ENCODE data around the gene GP1BA.

The GP1BA gene

GRCh38 chr17:4938688-4939545 is 6.8 kb downstream of the GP1BA start:
- no peak for DNase-seq (ENCODE audit: low read depth)

GRCh38 chr17:4939546-4939795 is 7.4 kb downstream of the GP1BA start:
- DNase-seq (ENCODE audit: low read depth), result no peak

GRCh38 chr17:4939796-4940554 is 7.9 kb downstream of the GP1BA start, which contains the start of the genes RNF167 and SLC25A11:
Gene RNF167, plus strand, starts transcription at chr17:4940268. Its CDS starts 642 bp downstream, at chr17:4940910.
Gene SLC25A11, minus strand, starts transcription at chr17:4940046. Its CDS starts 136 bp downstream, at chr17:4939910.
- peak; percentile 100 for DNase-seq (ENCODE audit: low read depth)

- DNase-seq (ENCODE audit: low read depth), result no peak
Measured at GRCh38 chr17:4940555-4941318, 8.7 kb downstream of the GP1BA start.

- DNase-seq (ENCODE audit: low read depth), result no peak
Measured at GRCh38 chr17:4941319-4941610, 9.2 kb downstream of the GP1BA start.

GRCh38 chr17:4942760-4943508 is 10.9 kb downstream of the GP1BA start:
- no peak for DNase-seq (ENCODE audit: low read depth)

- no peak for DNase-seq (ENCODE audit: low read depth)
Measured at GRCh38 chr17:4944163-4944553, 12.1 kb downstream of the GP1BA start.

- DNase-seq (ENCODE audit: low read depth), result no peak
Measured at GRCh38 chr17:4944554-4945175, 12.6 kb downstream of the GP1BA start.

GRCh38 chr17:4945176-4945943 is 13.3 kb downstream of the GP1BA start:
- DNase-seq (ENCODE audit: low read depth), result peak; percentile 86

GRCh38 chr17:4945944-4946280 is 13.8 kb downstream of the GP1BA start:
- DNase-seq (ENCODE audit: low read depth), result no peak

- no peak for DNase-seq (ENCODE audit: low read depth)
Measured at GRCh38 chr17:4946312-4946976, 14.4 kb downstream of the GP1BA start.

- DNase-seq (ENCODE audit: low read depth), result no peak
Measured at GRCh38 chr17:4947010-4947410, 14.9 kb downstream of the GP1BA start.

GRCh38 chr17:4947411-4948165 is 15.5 kb downstream of the GP1BA start:
- no peak for DNase-seq (ENCODE audit: low read depth)

- DNase-seq (ENCODE audit: low read depth), result peak; percentile 86
Measured at GRCh38 chr17:4948166-4948930, 16.3 kb downstream of the GP1BA start, which contains the start of gene PFN1. Gene PFN1, minus strand, starts transcription at chr17:4948530. Its CDS starts 136 bp downstream, at chr17:4948394.

- peak; percentile 84 for DNase-seq (ENCODE audit: low read depth)
Measured at GRCh38 chr17:4948931-4949320, 16.8 kb downstream of the GP1BA start.

GRCh38 chr17:4949321-4950074 is 17.4 kb downstream of the GP1BA start:
- DNase-seq (ENCODE audit: low read depth), result peak; percentile 39

GRCh38 chr17:4950075-4950745 is 18.1 kb downstream of the GP1BA start:
- DNase-seq (ENCODE audit: low read depth), result no peak
